Upper lobe of left lung (tissue), 4 donors: ENCODE measurements around the gene ALS2CL.

ENCODE experiments used
- CTCF ChIP-seq, 6 experiments: fragments of 450-650 bp in 4 of 6; fragments of 200-600 bp in 2 of 6; sonication (generic) in 2 of 6; IDR thresholded peaks; one replicate each; pipeline ENCODE4 v1.5.1; 2016 to 2019; ENCODE audit warnings: antibody characterized with exemption in 6 of 6
- POLR2A ChIP-seq, 4 donors: fragments of 450-650 bp; IDR thresholded peaks; one replicate each; pipeline ENCODE4 v1.5.1; 2016 to 2017; ENCODE audit warnings: antibody characterized with exemption in 4 of 4, mild to moderate bottlenecking in 2 of 4
- POLR2AphosphoS5 ChIP-seq, 2 donors: sonication (generic); formaldehyde crosslinking; IDR thresholded peaks; one replicate each; pipeline ENCODE4 v1.5.1; 2017; ENCODE audit warnings: antibody characterized with exemption in 2 of 2

- TF ChIP-seq CTCF (IDR thresholded peaks at IDR 0.05), result no peak
- no peak for TF ChIP-seq POLR2A (IDR thresholded peaks at IDR 0.05)
- no peak for TF ChIP-seq POLR2AphosphoS5 (IDR thresholded peaks at IDR 0.05)
These were observed 17.5 kb downstream of the ALS2CL start for GRCh38 chr3:46675843-46676567.
